Measurements from ENCODE around the gene TMEM220.

- no peak for TF ChIP-seq CTCF (IDR thresholded peaks at IDR 0.05; ENCODE audit: low read depth, low read length)
- no peak for TF ChIP-seq EZH2phosphoT487 (IDR thresholded peaks at IDR 0.05; ENCODE audit: low read depth)
Measured at GRCh38 chr17:10705727-10706126, 24.1 kb downstream of the TMEM220 start.
